Renal pelvis (tissue), 4 donors: ENCODE measurements around the gene TCF21. TPM values are rescaled to one million over a fixed set of nuclear protein-coding genes. Genes with fewer than 3 reads are reported as not detected.

ENCODE experiments used
- DNase-seq: peaks from one replicate; pipeline ENCODE4 v3.0.0-alpha.2; 2013
- polyA plus RNA-seq, 3 donors: library from polyadenylated mRNA; unstranded; fragments of 120-200 nt; gene quantifications; one replicate each; pipeline ENCODE4 v1.2.1, GENCODE V29; 2013; ENCODE audit not compliant: insufficient read length in 3 of 3

Gene TCF21
- polyA plus RNA-seq, 3 donors = 181 to 237 (median 196) TPM

- no peak for DNase-seq
Observed at GRCh38 chr6:133886104-133886775, 2.7 kb upstream of the TCF21 start.

- DNase-seq = no peak
Observed at GRCh38 chr6:133887156-133887879, 1.6 kb upstream of the TCF21 start.

- DNase-seq = no peak
Observed at GRCh38 chr6:133887880-133888230, 1.1 kb upstream of the TCF21 start.

- DNase-seq = peak; percentile 77
Observed at GRCh38 chr6:133889557-133890403, 867 bp downstream of the TCF21 start.

- DNase-seq = no peak
Observed at GRCh38 chr6:133890711-133891148, 1.8 kb downstream of the TCF21 start.

GRCh38 chr6:133891149-133891926 is 2.4 kb downstream of the TCF21 start:
- DNase-seq = no peak

GRCh38 chr6:133891927-133892812 is 3.3 kb downstream of the TCF21 start:
- no peak for DNase-seq

GRCh38 chr6:133892813-133893691 is 4.1 kb downstream of the TCF21 start:
- no peak for DNase-seq

GRCh38 chr6:133893946-133894345 is 5.0 kb downstream of the TCF21 start:
- no peak for DNase-seq

- no peak for DNase-seq
Observed at GRCh38 chr6:133894369-133894768, 5.5 kb downstream of the TCF21 start.

GRCh38 chr6:133894795-133895358 is 6.0 kb downstream of the TCF21 start:
- DNase-seq = no peak

- no peak for DNase-seq
Observed at GRCh38 chr6:133895573-133896343, 6.8 kb downstream of the TCF21 start.

- DNase-seq = no peak
Observed at GRCh38 chr6:133896344-133896721, 7.4 kb downstream of the TCF21 start.

GRCh38 chr6:133898263-133898662 is 9.3 kb downstream of the TCF21 start:
- no peak for DNase-seq

- no peak for DNase-seq
Observed at GRCh38 chr6:133899556-133899955, 10.6 kb downstream of the TCF21 start.

- DNase-seq = no peak
Observed at GRCh38 chr6:133903855-133904254, 14.9 kb downstream of the TCF21 start.

- no peak for DNase-seq
Observed at GRCh38 chr6:133906050-133906449, 17.1 kb downstream of the TCF21 start.

GRCh38 chr6:133916650-133917151 is 27.8 kb downstream of the TCF21 start:
- peak; percentile 91 for DNase-seq
